ENCODE data around the gene LAMB4.

Gene LAMB4

GRCh38 chr7:108142180-108142579, 12.0 kb upstream of the LAMB4 start:
- DNase-seq, result no peak
- TF ChIP-seq, protein P1, sequence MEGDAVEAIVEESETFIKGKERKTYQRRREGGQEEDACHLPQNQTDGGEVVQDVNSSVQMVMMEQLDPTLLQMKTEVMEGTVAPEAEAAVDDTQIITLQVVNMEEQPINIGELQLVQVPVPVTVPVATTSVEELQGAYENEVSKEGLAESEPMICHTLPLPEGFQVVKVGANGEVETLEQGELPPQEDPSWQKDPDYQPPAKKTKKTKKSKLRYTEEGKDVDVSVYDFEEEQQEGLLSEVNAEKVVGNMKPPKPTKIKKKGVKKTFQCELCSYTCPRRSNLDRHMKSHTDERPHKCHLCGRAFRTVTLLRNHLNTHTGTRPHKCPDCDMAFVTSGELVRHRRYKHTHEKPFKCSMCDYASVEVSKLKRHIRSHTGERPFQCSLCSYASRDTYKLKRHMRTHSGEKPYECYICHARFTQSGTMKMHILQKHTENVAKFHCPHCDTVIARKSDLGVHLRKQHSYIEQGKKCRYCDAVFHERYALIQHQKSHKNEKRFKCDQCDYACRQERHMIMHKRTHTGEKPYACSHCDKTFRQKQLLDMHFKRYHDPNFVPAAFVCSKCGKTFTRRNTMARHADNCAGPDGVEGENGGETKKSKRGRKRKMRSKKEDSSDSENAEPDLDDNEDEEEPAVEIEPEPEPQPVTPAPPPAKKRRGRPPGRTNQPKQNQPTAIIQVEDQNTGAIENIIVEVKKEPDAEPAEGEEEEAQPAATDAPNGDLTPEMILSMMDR (IDR thresholded peaks at IDR 0.05), result no peak
- Histone ChIP-seq H3K27ac (no peak overlapping the region), H3K36me3 (no peaks in the 10 kb centered on the region), H3K27me3 (no peaks in the 10 kb centered on the region), H3K4me1 (peaks cover 0 to 4% (median 0%) of the 10 kb centered on the region in 4 donors), H3K9me3 (no peaks in the 10 kb centered on the region), H3K4me3 (no peak overlapping the region)
- intact Hi-C loops (cut with DNase I; ENCODE audit: low total_unique reads), result loop anchor here (10.0 kb wide), 1 partner anchor 257 kb away; no protein-coding TSS in a partner anchor

DNA sequence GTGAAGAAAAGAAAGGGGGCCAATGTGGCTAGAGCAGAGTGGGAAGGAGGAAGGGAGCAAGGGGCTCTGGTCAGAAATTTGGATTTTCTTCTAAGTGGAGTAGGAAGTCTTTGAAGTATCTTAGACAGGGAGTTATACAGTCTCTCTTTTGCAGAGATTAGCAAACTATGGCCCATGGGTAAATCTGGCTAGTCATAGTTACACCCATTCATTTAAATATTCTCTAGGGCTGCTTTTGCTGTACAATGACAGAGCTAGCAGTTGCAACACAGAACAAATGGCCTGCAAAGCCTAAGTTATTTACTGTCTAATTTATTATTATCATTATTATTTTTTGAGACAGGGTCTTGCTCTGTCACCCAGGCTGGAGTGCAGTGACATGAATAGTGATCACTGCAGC, 10.5 kb upstream of the LAMB4 start:
- intact Hi-C loops (cut with DNase I; ENCODE audit: low total_unique reads), result loop anchor here (10.0 kb wide), 1 partner anchor 256 kb away; no protein-coding TSS in a partner anchor

GRCh38 chr7:108138911-108139310, 8.8 kb upstream of the LAMB4 start:
- no peaks in the 10 kb centered on the region for H3K9me3 ChIP-seq
- TF ChIP-seq, protein P1 (IDR thresholded peaks at IDR 0.05), result no peak
- intact Hi-C loops (cut with DNase I; ENCODE audit: low total_unique reads), result no loop called here
- no peak overlapping the region for H3K4me3 ChIP-seq
- no peaks in the 10 kb centered on the region for H3K27me3 ChIP-seq
- H3K36me3 ChIP-seq, result no peaks in the 10 kb centered on the region
- no peak overlapping the region for H3K27ac ChIP-seq
- no peak for DNase-seq
- no peaks in the 10 kb centered on the region for H3K4me1 ChIP-seq

More for the DNA sequence above, 10.5 kb upstream of the LAMB4 start:
- Histone ChIP-seq H3K27ac (no peak overlapping the region), H3K4me1 (no peaks in the 10 kb centered on the region), H3K36me3 (no peaks in the 10 kb centered on the region), H3K27me3 (no peaks in the 10 kb centered on the region), H3K9me3 (no peaks in the 10 kb centered on the region), H3K4me3 (no peak overlapping the region)
- no peak for DNase-seq
- TF ChIP-seq, protein P1 (IDR thresholded peaks at IDR 0.05), result no peak

DNA sequence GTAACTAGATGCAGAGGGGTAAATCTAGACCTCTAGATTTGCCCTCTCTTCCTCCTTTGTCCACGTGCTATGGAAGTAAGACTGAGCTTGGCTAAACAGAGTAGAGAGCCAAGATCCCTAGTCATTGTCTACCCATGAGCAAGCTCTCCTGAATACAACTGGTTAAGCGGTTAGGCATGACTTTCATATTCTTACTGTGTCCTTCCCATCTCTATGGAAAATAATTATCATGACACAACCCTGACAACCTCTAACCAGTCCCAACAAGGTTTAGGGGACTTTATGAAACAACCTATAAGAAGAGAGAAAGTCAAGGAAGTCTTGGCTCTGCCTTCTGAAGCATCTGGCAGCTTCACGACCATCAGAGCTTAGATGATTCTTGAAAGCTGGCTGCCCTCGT, 7.8 kb upstream of the LAMB4 start:
- intact Hi-C loops (cut with DNase I; ENCODE audit: low total_unique reads), result no loop called here
- Histone ChIP-seq H3K4me3 (no peak overlapping the region), H3K9me3 (no peaks in the 10 kb centered on the region), H3K27me3 (no peaks in the 10 kb centered on the region), H3K27ac (no peak overlapping the region), H3K4me1 (no peaks in the 10 kb centered on the region), H3K36me3 (no peaks in the 10 kb centered on the region)
- TF ChIP-seq, protein P1 (IDR thresholded peaks at IDR 0.05), result no peak
- no peak for DNase-seq

DNA sequence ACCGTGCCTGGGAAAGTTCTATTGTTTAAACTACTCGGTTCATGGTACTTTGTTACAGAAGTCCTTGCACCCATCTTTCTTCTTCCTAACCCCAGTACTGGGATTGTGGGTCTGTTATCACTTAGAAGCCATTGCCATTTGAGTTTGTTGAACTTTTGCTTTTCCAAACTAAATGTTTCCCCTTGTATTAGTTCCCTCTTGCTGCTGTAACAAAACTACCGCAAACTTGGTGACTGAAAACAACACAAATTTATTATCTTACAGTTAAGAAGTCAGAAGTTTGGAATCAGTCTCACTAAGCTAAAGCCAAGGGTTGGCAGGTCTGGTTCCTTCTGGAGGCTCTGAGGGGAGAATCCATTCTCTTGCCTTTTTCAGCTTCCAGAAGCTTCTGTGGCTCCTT, 6.9 kb upstream of the LAMB4 start:
- no peak overlapping the region for H3K27ac ChIP-seq
- TF ChIP-seq, protein P1 (IDR thresholded peaks at IDR 0.05), result no peak
- H3K4me3 ChIP-seq, result no peak overlapping the region
- intact Hi-C loops (cut with DNase I; ENCODE audit: low total_unique reads), result no loop called here
- no peak for DNase-seq
- no peaks in the 10 kb centered on the region for H3K4me1 ChIP-seq
- no peaks in the 10 kb centered on the region for H3K27me3 ChIP-seq
- H3K36me3 ChIP-seq, result no peaks in the 10 kb centered on the region
- no peaks in the 10 kb centered on the region for H3K9me3 ChIP-seq

GRCh38 chr7:108136191-108136688, 6.1 kb upstream of the LAMB4 start:
- no peaks in the 10 kb centered on the region for H3K4me1 ChIP-seq
- DNase-seq, result no peak
- no peaks in the 10 kb centered on the region for H3K9me3 ChIP-seq
- H3K27me3 ChIP-seq, result no peaks in the 10 kb centered on the region
- H3K27ac ChIP-seq, result no peak overlapping the region
- intact Hi-C loops (cut with DNase I; ENCODE audit: low total_unique reads), result no loop called here
- no peak overlapping the region for H3K4me3 ChIP-seq
- TF ChIP-seq, protein P1 (IDR thresholded peaks at IDR 0.05), result no peak
- H3K36me3 ChIP-seq, result no peaks in the 10 kb centered on the region
